ENCODE data around the gene PPP1CA.
A peak's percentile ranks its signal among the peaks of the same experiment; 100 is the strongest.

Gene PPP1CA

GRCh38 chr11:67401495-67402191 is at the start of gene PPP1CA:
Gene PPP1CA (minus strand): TSS chr11:67401858. CDS start chr11:67401782, 76 bp downstream.
- DNase-seq = peak; percentile 45 to 71

GRCh38 chr11:67450796-67451657 is 49.4 kb upstream of the PPP1CA start:
- no peak for DNase-seq

GRCh38 chr11:67449116-67449844 is 47.6 kb upstream of the PPP1CA start:
- DNase-seq = no peak

GRCh38 chr11:67448220-67448609 is 46.6 kb upstream of the PPP1CA start:
- DNase-seq = no peak

- no peak for DNase-seq
These were observed 43.9 kb upstream of the PPP1CA start for GRCh38 chr11:67445515-67445914.

- no peak for DNase-seq
These were observed 41.1 kb upstream of the PPP1CA start for GRCh38 chr11:67442504-67443404.

- DNase-seq = no peak
These were observed 40.2 kb upstream of the PPP1CA start for GRCh38 chr11:67441731-67442351.

GRCh38 chr11:67441098-67441563 is 39.5 kb upstream of the PPP1CA start:
- DNase-seq = no peak

GRCh38 chr11:67440229-67441097 is 38.8 kb upstream of the PPP1CA start:
- no peak for DNase-seq

- no peak for DNase-seq
These were observed 37.9 kb upstream of the PPP1CA start for GRCh38 chr11:67439321-67440228.

- no peak for DNase-seq
These were observed 36.7 kb upstream of the PPP1CA start for GRCh38 chr11:67438158-67438902.

- DNase-seq = no peak
These were observed 36.1 kb upstream of the PPP1CA start for GRCh38 chr11:67437809-67438157.

- no peak for DNase-seq
These were observed 35.6 kb upstream of the PPP1CA start, which contains the start of gene PTPRCAP for GRCh38 chr11:67437082-67437808. Gene PTPRCAP (minus strand): TSS chr11:67437682. CDS start chr11:67437619, 63 bp downstream.

- DNase-seq = no peak
These were observed 34.9 kb upstream of the PPP1CA start for GRCh38 chr11:67436459-67437081.

- DNase-seq = no peak
These were observed 34.2 kb upstream of the PPP1CA start for GRCh38 chr11:67435727-67436458.

- DNase-seq = no peak
These were observed 33.5 kb upstream of the PPP1CA start for GRCh38 chr11:67435031-67435726.

Measured in NCI-H187 (cell line).